HUES6 (cell line): ENCODE results near the gene NAA60.
"Not testable (repeated sequence)": the region's sequence is repeated elsewhere in the genome, so short reads cannot be mapped to it uniquely, and the experiment has no call there.

Source experiments
- H3K27ac ChIP-seq: 2 replicates; pipeline ENCODE4 v1.7.0; 2013; ENCODE audit warnings: low read depth, mild to moderate bottlenecking, low read length, inconsistent platforms
- H3K27me3 ChIP-seq: 2 replicates; pipeline ENCODE4 v1.6.1; 2013; ENCODE audit warnings: low read length; ENCODE audit not compliant: control insufficient read depth, insufficient read depth
- H3K36me3 ChIP-seq: 2 replicates; pipeline ENCODE4 v1.6.1; 2013; ENCODE audit warnings: low read length; ENCODE audit not compliant: control insufficient read depth, insufficient read depth
- H3K4me1 ChIP-seq: 2 replicates; pipeline ENCODE4 v1.6.1; 2013; ENCODE audit warnings: low read length; ENCODE audit not compliant: control insufficient read depth, insufficient read depth
- H3K4me3 ChIP-seq: 2 replicates; pipeline ENCODE4 v1.5.1; 2013; ENCODE audit warnings: low read depth, low read length
- H3K9ac ChIP-seq: one replicate; pipeline ENCODE4 v1.6.1; 2013; ENCODE audit warnings: mild to moderate bottlenecking, low read length
- H3K9me3 ChIP-seq: 2 replicates; pipeline ENCODE4 v1.6.1; 2013; ENCODE audit warnings: low read depth, low read length; ENCODE audit not compliant: control insufficient read depth, insufficient read depth

Gene NAA60

DNA sequence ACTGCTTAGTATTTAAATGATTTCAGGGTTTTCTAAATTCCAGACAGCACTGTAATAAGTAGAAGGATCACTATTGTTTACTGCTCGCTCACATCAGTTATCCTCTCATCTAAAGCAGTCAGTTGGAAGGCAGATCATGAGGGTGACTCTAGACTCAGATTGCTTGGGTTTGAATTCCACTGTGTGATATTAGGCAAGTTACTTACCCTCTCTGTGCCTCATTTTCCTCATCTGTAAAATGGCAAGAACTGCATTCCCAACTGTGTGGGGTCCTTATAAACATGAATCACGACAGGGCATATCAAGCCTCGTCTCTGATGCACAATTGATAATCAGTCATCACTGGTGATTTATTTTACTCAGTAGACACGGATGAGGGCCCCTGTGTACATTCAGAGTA is 72.4 kb downstream of the NAA60 start:
- peaks cover 71% of the 10 kb centered on the region for H3K36me3 ChIP-seq
- no peak overlapping the region for H3K9ac ChIP-seq
- H3K4me3 ChIP-seq: no peak overlapping the region

DNA sequence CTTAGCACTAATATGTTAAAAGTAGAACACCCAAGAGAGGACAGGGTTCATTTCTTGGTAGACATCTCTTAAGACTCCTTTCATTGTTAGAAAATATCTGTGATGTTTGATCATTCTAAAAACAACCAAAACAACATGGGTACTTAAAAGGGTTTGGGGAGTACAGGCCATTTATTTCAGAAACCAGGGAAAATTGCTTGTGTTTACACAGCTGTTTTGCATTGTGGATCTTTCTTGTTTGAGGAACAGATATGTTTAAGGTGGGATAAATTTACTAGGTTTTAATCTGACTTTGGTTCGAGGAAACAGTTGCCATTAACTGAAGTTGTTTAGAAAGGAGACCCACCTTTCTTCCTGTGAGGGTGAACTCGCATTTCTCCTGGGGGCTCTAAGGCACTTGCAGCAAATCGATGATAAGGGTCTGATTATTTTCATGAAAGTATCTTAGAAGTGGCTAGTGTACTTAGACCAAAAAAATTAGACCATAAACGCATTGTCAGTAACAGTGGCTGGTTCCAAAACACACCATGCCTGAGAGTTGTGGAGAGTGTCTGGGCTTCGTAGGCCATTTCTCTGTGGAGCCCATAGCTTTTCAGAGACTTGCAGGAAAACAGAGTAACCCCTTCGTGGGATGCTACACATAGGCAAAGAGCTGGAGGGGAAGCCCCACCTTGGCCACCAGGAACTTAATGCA is 75.0 kb downstream of the NAA60 start:
- no peaks in the 10 kb centered on the region for H3K4me1 ChIP-seq
- H3K9me3 ChIP-seq: no peaks in the 10 kb centered on the region
- no peaks in the 10 kb centered on the region for H3K27me3 ChIP-seq
- no peak overlapping the region for H3K4me3 ChIP-seq
- H3K27ac ChIP-seq: no peak overlapping the region
- H3K36me3 ChIP-seq: peaks cover 58% of the 10 kb centered on the region
- no peak overlapping the region for H3K9ac ChIP-seq

More for the DNA sequence above, 72.4 kb downstream of the NAA60 start:
- Histone ChIP-seq H3K27ac (no peak overlapping the region), H3K4me1 (no peaks in the 10 kb centered on the region), H3K9me3 (no peaks in the 10 kb centered on the region), H3K27me3 (no peaks in the 10 kb centered on the region)

DNA sequence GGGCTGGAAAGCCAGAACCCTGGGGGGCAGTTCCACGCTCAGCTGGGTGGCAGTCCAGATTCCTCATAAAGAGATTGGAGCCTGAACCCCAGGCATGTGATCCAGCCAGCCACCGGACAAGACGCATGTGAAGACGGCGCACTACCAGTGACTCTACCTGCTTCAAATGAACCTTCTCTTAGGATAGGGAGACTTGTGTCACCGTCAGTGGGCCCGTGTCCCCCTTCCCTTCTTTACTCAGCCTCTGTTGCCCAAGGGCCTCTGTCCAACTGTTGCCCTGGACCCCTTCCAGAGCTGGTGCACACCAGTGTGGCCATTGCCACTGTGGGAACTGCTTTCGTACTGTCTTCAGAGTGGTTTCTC is 75.5 kb downstream of the NAA60 start:
- no peak overlapping the region for H3K27ac ChIP-seq
- H3K9ac ChIP-seq: no peak overlapping the region
- H3K27me3 ChIP-seq: no peaks in the 10 kb centered on the region
- H3K4me1 ChIP-seq: no peaks in the 10 kb centered on the region
- no peaks in the 10 kb centered on the region for H3K9me3 ChIP-seq
- peaks cover 59% of the 10 kb centered on the region for H3K36me3 ChIP-seq
- no peak overlapping the region for H3K4me3 ChIP-seq

DNA sequence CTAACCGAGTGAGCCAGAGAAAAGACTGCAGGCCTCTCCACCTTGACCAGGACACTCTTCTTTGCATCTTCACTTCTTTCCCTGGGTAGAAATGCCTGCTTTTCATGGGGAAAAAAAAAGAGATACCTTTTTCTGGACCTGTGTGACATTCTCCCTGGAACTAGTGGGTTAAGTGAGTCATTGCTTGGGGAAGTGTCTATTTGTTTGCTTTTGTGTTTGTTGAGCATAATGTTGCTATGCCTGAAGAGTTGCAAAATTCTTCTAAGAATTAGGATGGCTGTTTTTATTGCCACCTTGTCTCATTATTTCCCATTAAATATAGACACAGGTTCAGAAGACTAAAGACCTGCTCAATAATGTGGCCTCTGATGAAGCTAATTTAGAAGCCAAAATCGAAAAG is 76.1 kb downstream of the NAA60 start:
- Histone ChIP-seq H3K4me1 (no peaks in the 10 kb centered on the region), H3K9ac (no peak overlapping the region), H3K27me3 (no peaks in the 10 kb centered on the region), H3K4me3 (no peak overlapping the region), H3K9me3 (no peaks in the 10 kb centered on the region), H3K36me3 (peaks cover 53% of the 10 kb centered on the region), H3K27ac (no peak overlapping the region)

DNA sequence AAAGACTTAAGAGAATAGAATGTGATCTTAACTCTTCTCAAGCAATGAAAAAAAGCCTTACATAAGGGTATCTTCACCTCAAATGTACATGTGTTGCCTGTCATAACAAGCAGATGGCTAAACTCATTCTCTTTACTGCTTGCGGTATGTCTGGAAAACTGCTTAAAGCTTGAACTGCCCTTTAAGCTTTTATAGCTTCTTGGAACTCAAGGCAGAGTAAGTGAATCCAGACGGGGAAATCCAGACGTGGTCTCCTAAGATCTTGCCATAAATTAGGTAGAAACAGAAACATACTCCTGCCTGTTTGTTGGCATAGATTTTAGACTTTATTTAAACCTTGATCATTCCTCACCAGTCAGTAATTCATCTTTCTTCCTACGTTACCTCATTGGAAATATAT is 76.9 kb downstream of the NAA60 start:
- Histone ChIP-seq H3K27ac (no peak overlapping the region), H3K36me3 (peaks cover 55% of the 10 kb centered on the region)

DNA sequence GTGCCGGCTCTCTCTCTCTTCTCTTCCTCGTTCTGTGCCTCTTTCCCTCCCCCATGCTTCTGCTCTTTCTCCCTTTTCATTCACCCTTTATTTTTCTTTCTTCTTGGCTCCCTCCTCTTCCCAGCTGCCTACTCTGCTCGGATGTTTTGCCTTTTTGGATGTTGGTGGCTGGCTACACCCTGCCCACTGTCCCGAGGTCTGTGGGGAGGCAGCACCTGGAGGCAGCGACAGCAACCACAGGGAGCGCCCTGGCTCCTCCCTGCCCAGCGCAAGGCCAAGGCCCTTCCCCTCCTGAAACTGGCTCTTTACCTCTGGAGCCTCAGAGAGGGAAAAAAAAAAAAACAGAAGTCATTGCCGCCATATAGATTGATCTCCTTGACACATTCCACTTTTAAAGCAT is 77.4 kb downstream of the NAA60 start:
- H3K27me3 ChIP-seq: no peaks in the 10 kb centered on the region
- H3K36me3 ChIP-seq: peaks cover 51% of the 10 kb centered on the region

More for the DNA sequence above, 76.9 kb downstream of the NAA60 start:
- Histone ChIP-seq H3K9me3 (no peaks in the 10 kb centered on the region), H3K9ac (no peak overlapping the region), H3K4me1 (no peaks in the 10 kb centered on the region), H3K27me3 (no peaks in the 10 kb centered on the region), H3K4me3 (no peak overlapping the region)

DNA sequence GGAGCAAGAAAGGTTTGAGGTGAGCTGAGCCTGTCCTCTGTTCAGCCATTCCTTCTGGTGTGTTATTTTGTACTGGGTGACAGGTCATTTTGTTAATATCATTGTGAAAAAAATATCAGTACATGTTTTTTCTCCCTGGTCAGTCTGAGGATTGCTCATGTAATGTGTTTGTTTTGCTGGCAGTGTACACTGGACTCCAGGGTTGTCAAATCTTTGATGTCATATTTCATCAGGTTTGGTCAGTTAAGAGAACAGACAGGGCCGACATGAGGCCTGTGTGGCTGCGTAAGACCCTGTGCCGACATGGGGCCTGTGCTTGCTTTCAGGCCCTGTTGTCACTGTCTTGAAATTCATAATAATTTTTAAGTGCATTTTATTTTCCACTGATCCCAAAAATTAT is 79.8 kb downstream of the NAA60 start:
- H3K27ac ChIP-seq: no peak overlapping the region
- no peaks in the 10 kb centered on the region for H3K4me1 ChIP-seq
- H3K36me3 ChIP-seq: peaks cover 50% of the 10 kb centered on the region
- H3K4me3 ChIP-seq: no peak overlapping the region
- H3K9me3 ChIP-seq: no peaks in the 10 kb centered on the region
- H3K27me3 ChIP-seq: no peaks in the 10 kb centered on the region
- H3K9ac ChIP-seq: no peak overlapping the region

More for the DNA sequence above, 77.4 kb downstream of the NAA60 start:
- Histone ChIP-seq H3K4me3 (no peak overlapping the region), H3K27ac (no peak overlapping the region), H3K9ac (no peak overlapping the region), H3K4me1 (no peaks in the 10 kb centered on the region), H3K9me3 (no peaks in the 10 kb centered on the region)

DNA sequence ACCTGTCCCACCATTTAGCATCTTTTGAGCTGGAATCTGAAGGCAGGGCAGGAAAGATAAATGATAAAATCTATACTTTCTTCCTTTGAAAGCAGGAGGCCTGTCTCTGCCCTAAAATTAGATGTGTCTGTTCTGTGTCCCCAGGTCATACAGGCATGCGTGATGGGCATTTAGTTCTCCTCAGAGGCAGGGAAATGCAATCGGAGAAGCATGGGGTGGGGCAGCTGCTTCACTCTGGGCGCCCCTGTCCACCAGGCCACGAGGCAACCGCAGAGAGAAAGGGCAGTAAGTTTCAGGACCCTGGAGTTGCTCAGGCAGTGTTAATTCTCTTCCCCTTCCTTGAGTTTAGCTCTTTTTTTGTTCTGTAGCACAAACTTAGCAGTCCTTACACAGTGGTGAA is 82.5 kb downstream of the NAA60 start:
- H3K9ac ChIP-seq: no peak overlapping the region
- H3K4me3 ChIP-seq: no peak overlapping the region
- peaks cover 48% of the 10 kb centered on the region for H3K36me3 ChIP-seq
- H3K4me1 ChIP-seq: no peaks in the 10 kb centered on the region
- no peaks in the 10 kb centered on the region for H3K9me3 ChIP-seq
- no peak overlapping the region for H3K27ac ChIP-seq
- H3K27me3 ChIP-seq: no peaks in the 10 kb centered on the region

DNA sequence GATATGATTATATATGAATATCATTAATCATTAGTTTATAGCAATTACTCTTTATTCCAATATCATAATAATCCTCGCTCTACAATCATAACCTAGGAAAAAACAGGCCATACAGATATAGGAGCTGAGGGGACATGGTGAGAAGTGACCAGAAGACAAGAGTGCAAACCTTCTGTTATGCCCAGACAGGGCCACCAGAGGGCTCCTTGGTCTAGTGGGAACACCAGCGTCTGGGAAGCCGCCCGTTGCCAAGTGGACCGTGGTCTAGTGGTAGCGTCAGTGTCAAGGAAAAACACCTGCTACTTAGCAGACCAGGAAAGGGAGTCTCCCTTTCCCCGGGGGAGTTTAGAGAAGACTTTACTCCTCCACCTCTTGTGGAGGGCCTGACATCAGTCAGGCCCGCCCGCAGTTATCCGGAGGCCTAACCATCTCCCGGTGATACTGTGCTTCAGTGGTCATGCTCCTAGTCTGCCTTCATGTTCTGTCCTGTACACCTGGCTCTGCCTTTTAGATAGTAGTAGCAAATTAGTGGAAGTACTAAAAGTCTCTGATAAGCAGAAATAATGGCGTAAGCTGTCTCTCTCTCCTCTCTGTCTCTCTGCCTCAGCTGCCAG is 83.8 kb downstream of the NAA60 start:
- H3K36me3 ChIP-seq: peaks cover 52% of the 10 kb centered on the region
- not testable (repeated sequence) for H3K4me3 ChIP-seq, H3K9ac ChIP-seq, H3K27ac ChIP-seq, H3K9me3 ChIP-seq, H3K4me1 ChIP-seq, H3K27me3 ChIP-seq

DNA sequence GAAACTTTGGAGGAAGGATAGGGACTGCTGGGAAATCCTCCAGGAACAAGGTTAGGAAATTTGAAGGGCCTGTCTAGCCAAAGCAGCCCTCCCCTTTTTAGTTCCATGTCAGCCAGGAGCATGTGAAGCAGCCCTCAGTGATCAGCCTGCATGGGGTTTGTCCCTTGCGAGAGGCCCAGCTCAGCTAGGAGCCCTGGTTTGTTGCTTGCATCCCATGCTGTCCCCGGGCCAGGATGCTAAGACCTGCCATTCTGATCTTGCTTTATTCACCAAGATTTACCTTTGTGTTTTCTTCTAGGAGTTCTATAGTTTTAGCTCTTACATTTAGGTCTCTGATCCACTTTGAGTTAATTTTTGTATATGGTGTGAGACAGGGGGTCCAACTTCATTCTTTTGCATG is 84.9 kb downstream of the NAA60 start:
- H3K4me1 ChIP-seq: no peaks in the 10 kb centered on the region
- no peak overlapping the region for H3K27ac ChIP-seq
- H3K36me3 ChIP-seq: peaks cover 56% of the 10 kb centered on the region
- H3K9me3 ChIP-seq: no peaks in the 10 kb centered on the region
- H3K27me3 ChIP-seq: no peaks in the 10 kb centered on the region
- no peak overlapping the region for H3K4me3 ChIP-seq
- H3K9ac ChIP-seq: no peak overlapping the region

DNA sequence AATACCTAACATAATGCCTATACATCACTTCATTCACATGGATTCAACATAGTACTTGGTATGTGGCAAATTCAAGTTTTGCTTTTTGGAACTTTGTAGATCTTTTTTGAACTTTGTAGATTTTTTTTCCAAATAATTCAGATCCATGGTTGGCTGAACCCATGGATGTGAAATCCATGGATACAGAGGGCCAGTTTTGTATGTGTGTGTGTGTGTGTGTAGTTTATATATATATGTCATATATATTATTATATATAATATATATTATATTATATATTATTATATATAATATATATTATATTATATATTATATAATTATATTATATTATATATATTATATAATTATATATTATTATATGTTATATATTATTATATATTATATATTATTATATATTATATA is 85.7 kb downstream of the NAA60 start:
- peaks cover 54% of the 10 kb centered on the region for H3K36me3 ChIP-seq

More for the DNA sequence above, 85.7 kb downstream of the NAA60 start:
- no peak overlapping the region for H3K27ac ChIP-seq
- no peak overlapping the region for H3K4me3 ChIP-seq
- H3K4me1 ChIP-seq: no peaks in the 10 kb centered on the region
- no peaks in the 10 kb centered on the region for H3K27me3 ChIP-seq
- H3K9ac ChIP-seq: no peak overlapping the region
- H3K9me3 ChIP-seq: no peaks in the 10 kb centered on the region
